ENCODE measurements around the gene MAN1B1. TPM values are rescaled to one million over a fixed set of nuclear protein-coding genes. Genes with fewer than 3 reads are reported as not detected.

MAN1B1 gene
- total RNA-seq, 1 donor from 2014 or later, result 70.4 TPM

- Mint-ChIP-seq H3K36me3 (ENCODE audit: low read depth, unreplicated experiment) (no peaks in the 10 kb centered on the region), H3K4me1 (ENCODE audit: unreplicated experiment) (no peaks in the 10 kb centered on the region), H3K4me3 (ENCODE audit: unreplicated experiment) (no peak overlapping the region), H3K27me3 (ENCODE audit: unreplicated experiment) (peaks cover 8% of the 10 kb centered on the region), H3K27ac (ENCODE audit: unreplicated experiment) (no peak overlapping the region), H3K9me3 (ENCODE audit: unreplicated experiment) (no peaks in the 10 kb centered on the region)
- no peak for DNase-seq (ENCODE audit: low spot score)
- TF ChIP-seq CTCF (IDR thresholded peaks at IDR 0.05; ENCODE audit: unreplicated experiment), result no peak
Measured at GRCh38 chr9:137111788-137112563, 25.2 kb downstream of the MAN1B1 start.

- Mint-ChIP-seq H3K4me1 (ENCODE audit: unreplicated experiment) (no peaks in the 10 kb centered on the region), H3K27ac (ENCODE audit: unreplicated experiment) (no peak overlapping the region), H3K27me3 (ENCODE audit: unreplicated experiment) (peaks cover 10% of the 10 kb centered on the region), H3K9me3 (ENCODE audit: unreplicated experiment) (no peaks in the 10 kb centered on the region), H3K36me3 (ENCODE audit: low read depth, unreplicated experiment) (no peaks in the 10 kb centered on the region), H3K4me3 (ENCODE audit: unreplicated experiment) (no peak overlapping the region)
- no peak for TF ChIP-seq CTCF (IDR thresholded peaks at IDR 0.05; ENCODE audit: unreplicated experiment)
- no peak for DNase-seq (ENCODE audit: low spot score)
Measured at GRCh38 chr9:137112564-137113384, 26.0 kb downstream of the MAN1B1 start.

GRCh38 chr9:137113385-137114159 lies 26.8 kb downstream of the MAN1B1 start:
- Mint-ChIP-seq H3K4me3 (ENCODE audit: unreplicated experiment) (no peak overlapping the region), H3K27me3 (ENCODE audit: unreplicated experiment) (peaks cover 10% of the 10 kb centered on the region), H3K36me3 (ENCODE audit: low read depth, unreplicated experiment) (no peaks in the 10 kb centered on the region), H3K9me3 (ENCODE audit: unreplicated experiment) (no peaks in the 10 kb centered on the region), H3K27ac (ENCODE audit: unreplicated experiment) (no peak overlapping the region), H3K4me1 (ENCODE audit: unreplicated experiment) (no peaks in the 10 kb centered on the region)
- DNase-seq (ENCODE audit: low spot score), result no peak
- no peak for TF ChIP-seq CTCF (IDR thresholded peaks at IDR 0.05; ENCODE audit: unreplicated experiment)

GRCh38 chr9:137114220-137114612 lies 27.4 kb downstream of the MAN1B1 start:
- H3K4me1 Mint-ChIP-seq (ENCODE audit: unreplicated experiment), result no peaks in the 10 kb centered on the region
- DNase-seq (ENCODE audit: low spot score), result no peak
- no peaks in the 10 kb centered on the region for H3K36me3 Mint-ChIP-seq (ENCODE audit: low read depth, unreplicated experiment)
- H3K9me3 Mint-ChIP-seq (ENCODE audit: unreplicated experiment), result no peaks in the 10 kb centered on the region
- H3K4me3 Mint-ChIP-seq (ENCODE audit: unreplicated experiment), result no peak overlapping the region
- no peak overlapping the region for H3K27ac Mint-ChIP-seq (ENCODE audit: unreplicated experiment)
- no peak for TF ChIP-seq CTCF (IDR thresholded peaks at IDR 0.05; ENCODE audit: unreplicated experiment)
- H3K27me3 Mint-ChIP-seq (ENCODE audit: unreplicated experiment), result peaks cover 7% of the 10 kb centered on the region

Data from endothelial cell (in vitro differentiated cells).